T follicular helper cell (primary cell): Measurements from ENCODE around the gene VPS8.
"Not testable (repeated sequence)": the region's sequence is repeated elsewhere in the genome, so short reads cannot be mapped to it uniquely, and the experiment has no call there.

Experiments
- DNase-seq: peaks from one replicate; pipeline ENCODE4 v3.0.0-alpha.2; 2020; ENCODE audit warnings: low read depth

VPS8 gene

DNA sequence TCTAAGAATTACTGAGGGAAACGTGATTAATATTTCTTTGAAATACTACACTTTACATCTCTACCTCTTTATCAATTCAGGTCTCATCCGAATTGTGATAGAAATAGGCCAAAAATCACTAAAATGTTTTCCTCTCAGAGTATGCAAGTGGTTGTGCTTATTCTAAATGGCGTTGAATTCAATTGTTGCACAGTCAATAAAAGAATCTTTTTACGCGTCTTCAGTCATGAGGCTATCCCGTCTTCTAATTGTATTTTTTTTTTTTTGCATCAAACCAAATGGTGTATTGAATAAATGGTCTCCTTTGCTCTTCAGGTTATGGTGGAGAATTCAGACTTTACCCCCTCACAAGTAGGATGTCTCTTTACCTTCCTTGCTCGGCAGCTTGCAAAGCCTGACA, 112.6 kb downstream of the VPS8 start:
- DNase-seq = no peak

DNA sequence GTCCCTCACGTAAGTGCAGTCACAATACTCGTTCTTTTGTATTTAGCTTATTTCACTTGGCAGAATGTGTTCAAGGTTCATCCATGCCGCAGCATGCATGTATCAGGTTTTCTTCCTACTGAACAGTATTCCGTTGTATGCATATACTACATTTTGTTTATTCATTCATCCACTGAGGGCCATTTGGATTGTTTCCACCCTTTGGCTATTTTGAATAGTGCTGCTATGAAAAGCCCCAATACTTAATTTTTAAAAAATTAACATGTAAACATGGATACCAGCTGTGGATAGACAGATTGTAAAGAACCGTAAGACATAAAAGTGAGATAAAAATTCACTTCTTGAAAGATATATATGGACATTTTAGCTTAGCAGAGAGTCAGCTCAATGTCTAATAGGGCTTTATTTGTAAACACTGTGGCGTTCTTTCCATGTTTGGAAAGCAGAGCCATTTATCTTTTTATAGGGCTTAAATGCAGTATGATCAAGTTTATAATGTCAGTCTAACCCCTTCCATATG, 115.9 kb downstream of the VPS8 start:
- no peak for DNase-seq

DNA sequence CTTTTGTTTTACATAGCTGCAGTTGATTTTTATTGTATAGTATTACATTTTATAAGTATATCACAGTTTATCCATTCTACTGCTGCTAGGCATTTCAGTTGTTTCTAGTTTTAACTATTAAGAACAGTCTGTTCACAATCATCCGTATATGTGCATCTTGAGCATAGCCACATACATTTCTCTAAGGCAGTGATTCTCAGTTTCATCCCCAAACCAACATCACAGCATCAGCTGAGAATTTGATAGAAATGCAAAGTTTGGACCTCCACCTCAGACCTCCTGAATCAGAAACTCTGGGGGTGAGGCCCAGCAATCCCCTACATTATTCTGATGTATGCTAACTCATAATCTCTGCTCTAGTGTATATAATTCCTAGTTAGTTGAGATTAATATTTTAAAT, 120.8 kb downstream of the VPS8 start:
- DNase-seq = no peak

DNA sequence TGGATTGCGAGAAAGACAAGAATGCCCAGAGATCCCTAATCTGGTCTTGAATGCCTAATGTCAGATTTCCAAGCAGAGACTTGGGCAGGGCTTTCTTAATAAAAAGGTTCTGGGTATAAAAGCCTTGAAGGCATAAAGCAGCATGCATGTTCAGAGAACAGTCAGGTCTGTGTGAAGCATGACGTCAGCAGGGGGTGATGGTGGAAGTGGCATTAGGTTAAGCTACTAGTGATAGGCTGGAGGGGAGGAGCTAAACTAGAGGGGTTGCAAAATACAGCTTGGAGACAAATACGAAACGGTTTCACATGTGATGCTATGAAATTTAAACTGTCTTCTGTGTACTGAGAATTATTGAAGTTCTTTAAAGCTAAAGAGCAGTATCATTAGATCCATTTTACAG, 125.6 kb downstream of the VPS8 start:
- no peak for DNase-seq

DNA sequence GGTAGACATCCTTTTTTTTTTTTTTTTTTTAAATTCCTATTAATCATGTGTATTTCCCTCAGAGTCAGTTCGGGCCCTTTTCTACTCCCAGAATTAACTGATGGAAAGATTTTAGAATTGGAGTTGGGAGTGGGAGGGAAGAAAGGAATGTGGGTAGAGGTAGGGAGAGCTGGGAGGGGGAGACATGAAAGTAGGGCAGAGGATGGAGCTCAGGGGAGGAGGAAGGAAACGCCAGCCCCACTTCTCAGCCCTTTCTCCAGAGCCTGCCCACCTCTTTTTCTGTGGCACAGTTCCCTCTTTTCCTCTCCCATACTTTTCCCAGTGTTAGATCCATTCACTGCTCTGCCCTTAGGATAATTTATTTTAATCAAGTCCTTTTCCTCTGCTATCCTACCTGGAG, 129.4 kb downstream of the VPS8 start:
- no peak for DNase-seq

DNA sequence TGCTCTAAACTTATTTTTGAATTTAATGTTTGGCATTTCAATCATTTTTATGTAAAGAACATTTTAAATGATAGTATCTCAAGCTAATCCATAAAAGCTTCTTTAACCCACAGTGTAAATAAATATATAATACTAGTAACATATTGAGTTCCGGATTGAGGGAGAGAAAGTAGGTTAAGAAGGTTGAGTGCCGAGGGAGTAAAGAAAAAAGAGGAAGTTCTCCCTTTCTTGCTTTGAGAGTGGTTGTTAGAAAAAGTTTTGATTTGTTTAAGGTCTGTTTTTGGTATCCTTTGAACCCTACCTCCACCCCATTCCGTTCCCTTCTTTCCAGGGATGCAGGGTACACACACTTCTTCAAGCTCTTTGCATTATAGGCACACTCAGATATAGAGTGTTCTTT, 130.8 kb downstream of the VPS8 start:
- no peak for DNase-seq

DNA sequence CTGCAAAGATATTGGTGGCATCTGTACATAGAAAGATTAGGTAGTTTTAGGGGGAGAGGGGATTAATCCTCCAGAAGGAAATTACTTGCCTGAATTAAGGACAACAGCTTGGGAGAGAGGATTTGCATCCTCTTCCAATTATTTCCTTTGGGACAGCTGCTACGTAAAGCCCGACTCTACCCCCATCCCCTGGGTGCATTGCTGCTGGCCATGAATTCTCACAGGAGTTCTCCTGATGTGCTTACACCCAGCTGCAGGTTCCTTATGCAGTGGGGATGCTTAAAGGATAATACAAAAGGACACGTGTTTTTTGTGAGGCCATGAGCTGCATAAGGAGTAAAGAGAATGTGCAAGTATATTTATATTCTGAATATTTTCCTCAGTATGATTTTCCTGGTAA, 132.3 kb downstream of the VPS8 start:
- DNase-seq = no peak

- DNase-seq = no peak
These were observed 134.1 kb downstream of the VPS8 start for GRCh38 chr3:184945886-184946625.

GRCh38 chr3:184946917-184947316, 135.0 kb downstream of the VPS8 start:
- no peak for DNase-seq

DNA sequence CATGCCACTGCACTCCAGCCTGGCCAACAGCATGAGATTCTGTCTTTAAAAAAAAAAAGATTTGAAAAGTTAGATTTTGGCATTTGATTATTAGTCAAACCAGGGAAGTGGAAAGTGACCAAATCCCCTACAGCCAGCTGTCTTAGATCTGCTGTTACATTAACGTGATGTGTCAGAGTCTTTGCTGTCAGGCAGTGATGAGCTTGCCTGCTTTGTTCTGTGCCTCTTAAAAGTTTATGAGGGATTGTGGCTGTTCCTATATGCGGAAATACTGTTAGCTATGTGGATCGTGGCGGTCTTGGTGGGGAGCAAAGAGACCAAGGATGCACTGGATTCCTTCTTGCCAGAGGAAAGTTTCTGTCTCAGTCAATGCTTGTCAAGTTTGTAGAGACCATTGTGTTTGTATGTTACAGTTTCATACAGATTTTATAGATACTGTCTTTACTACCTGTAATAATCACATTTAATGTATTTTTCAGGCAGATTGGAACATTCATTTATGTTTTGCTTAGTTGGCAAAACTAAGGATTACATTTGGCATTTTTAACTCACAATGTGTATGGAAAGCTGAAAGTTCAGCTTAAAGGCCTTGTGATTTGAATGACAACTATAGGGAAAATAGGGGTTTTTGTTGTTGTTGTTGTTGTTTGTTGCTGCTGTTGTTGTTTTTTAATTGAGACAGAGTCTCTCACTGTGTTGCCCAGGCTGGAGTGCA, 137.4 kb downstream of the VPS8 start:
- DNase-seq = no peak

GRCh38 chr3:184950816-184951215, 138.8 kb downstream of the VPS8 start:
- DNase-seq = not testable (repeated sequence)

- no peak for DNase-seq
These were observed 140.7 kb downstream of the VPS8 start for GRCh38 chr3:184952671-184953070.

- DNase-seq = no peak
These were observed 141.4 kb downstream of the VPS8 start for GRCh38 chr3:184953401-184953800.

DNA sequence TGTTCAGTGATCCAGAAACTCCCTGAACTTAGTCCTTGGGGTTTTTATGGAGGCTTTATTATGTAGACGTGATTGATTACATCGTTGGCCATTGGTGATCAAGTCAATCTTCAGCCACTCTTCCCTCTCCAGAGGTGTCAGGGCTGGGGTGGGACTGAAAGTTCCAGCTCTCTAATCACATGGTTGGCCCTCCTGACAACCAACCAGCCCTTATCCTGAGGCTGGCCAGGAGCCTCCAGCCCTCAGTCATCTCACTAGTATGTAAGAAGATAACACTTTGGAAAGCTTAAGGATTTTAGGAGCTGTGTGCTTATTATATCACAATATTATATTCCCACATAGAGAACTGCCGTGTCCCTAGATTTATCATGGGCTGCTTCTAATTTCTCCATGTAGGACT, 142.3 kb downstream of the VPS8 start:
- DNase-seq = no peak

GRCh38 chr3:184954851-184955250, 142.9 kb downstream of the VPS8 start:
- DNase-seq = not testable (repeated sequence)

DNA sequence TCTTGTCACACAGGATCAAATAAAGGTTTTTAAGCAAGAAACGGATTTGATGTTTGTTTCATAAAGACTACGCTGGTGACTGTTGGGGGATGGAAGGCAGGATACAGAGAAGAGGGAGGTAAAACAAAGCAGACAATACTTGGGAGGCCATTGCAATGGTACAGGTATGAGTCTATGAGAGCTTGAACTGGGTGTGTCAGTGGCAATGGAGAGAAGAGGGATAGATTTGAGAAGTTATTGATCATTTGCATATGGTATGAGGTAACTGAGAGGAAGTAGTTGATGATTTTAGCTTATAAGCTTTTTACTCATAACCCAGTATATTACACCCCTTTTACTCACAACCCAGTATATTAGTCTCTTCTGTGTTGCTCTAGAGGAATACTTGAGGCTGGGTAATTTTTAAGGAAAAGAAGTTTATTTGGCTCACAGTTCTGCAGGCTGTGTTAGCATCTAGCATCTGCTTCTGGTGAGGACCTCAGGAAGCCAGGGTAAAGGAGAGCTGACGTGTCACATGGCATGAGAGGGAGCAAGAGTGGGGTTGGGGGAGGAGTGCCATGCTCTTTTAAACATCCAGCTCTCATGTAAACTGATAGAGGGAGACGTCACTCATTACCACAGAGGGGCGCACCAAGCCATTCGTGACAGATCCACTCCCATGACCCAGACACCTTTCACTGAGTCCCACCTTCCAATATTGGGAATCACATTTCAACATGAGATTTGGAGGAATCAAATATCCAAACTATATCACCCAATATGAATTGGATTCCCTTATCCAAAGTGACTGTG, 153.9 kb downstream of the VPS8 start:
- DNase-seq = no peak

DNA sequence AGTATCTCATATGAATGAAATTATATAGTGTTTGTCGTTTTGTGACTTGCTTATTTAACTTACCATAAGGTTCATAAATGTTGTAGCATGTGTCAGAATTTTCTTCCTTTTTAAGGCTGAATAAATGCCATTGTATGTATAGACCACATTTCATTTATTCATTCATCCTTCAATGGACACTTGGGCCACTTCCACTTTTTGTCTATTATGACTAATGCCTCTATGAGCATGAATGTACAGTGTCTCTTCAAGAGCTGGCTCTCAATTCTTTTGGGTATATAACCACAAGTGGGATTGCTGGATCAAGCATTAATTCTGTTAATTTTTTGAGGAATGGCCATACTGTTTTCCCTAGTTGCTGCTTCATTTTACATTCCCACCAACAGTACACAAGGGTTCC, 156.1 kb downstream of the VPS8 start:
- no peak for DNase-seq

DNA sequence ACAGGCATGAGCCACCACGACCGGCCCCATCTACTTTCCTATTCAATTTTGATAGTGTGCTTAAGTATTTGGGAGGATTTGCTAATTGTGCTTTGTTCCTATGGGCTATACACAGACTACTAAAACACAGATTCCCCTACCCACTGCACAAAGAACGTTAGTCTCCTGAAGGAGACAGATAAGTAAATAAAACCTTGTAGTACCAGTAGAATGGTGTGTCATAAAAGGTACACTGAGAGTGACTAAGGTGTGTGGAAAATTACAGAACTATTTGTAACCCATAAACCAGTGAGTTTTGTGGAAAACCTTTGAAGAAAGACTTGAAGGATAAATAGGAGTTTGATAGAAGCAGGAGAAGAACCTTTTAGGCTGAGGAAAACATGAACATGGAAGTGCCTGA, 158.2 kb downstream of the VPS8 start:
- no peak for DNase-seq

GRCh38 chr3:184977796-184978195, 165.8 kb downstream of the VPS8 start:
- no peak for DNase-seq

GRCh38 chr3:184981071-184981470, 169.1 kb downstream of the VPS8 start:
- no peak for DNase-seq

GRCh38 chr3:184982076-184982475, 170.1 kb downstream of the VPS8 start:
- DNase-seq = no peak

DNA sequence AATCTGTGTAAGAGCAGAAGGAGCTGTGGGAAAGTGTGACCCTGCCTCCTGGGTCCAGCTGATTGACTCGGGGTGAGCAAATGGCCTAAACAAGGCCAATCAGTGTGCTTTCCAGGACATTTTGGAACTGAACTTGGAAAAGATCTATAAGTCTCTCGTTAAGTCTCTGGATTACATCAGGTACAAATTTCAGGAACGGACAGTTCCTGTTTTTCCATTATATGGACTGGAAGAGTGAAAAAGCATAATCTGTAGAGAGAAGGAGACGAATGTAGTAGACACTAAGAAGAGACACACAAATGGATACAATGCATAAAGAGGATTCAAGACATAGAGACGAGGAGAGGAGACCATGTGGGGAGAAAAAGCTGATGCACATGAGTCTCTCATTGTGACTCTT, 173.6 kb downstream of the VPS8 start:
- DNase-seq = no peak
